Ishikawa (cell line): ENCODE results near the gene FAM186B.

Experiments used
- CEBPB ChIP-seq: IDR thresholded peaks from 2 replicates; pipeline ENCODE4 v1.6.1; 2012
- CREB1 ChIP-seq: IDR thresholded peaks from 2 replicates; pipeline ENCODE4 v1.6.1; 2012; ENCODE audit warnings: low read depth
- EGR1 ChIP-seq: IDR thresholded peaks from 2 replicates; pipeline ENCODE4 v1.6.1; 2012
- EP300 ChIP-seq: IDR thresholded peaks from 2 replicates; pipeline ENCODE4 v1.6.1; 2012; ENCODE audit warnings: borderline replicate concordance
- FOXM1 ChIP-seq: IDR thresholded peaks from 2 replicates; pipeline ENCODE4 v1.6.1; 2012; ENCODE audit warnings: low read depth, borderline replicate concordance
- NFIC ChIP-seq: IDR thresholded peaks from 2 replicates; pipeline ENCODE4 v1.6.1; 2012
- RAD21 ChIP-seq: IDR thresholded peaks from 2 replicates; pipeline ENCODE4 v1.6.1; 2012; ENCODE audit warnings: low read depth
- TAF1 ChIP-seq: IDR thresholded peaks from 2 replicates; pipeline ENCODE4 v1.6.1; 2012; ENCODE audit warnings: low read depth, mild to moderate bottlenecking
- TCF12 ChIP-seq: IDR thresholded peaks from 2 replicates; pipeline ENCODE4 v1.6.1; 2012; ENCODE audit warnings: low read depth
- TEAD4 ChIP-seq: IDR thresholded peaks from 2 replicates; pipeline ENCODE4 v1.6.1; 2012
- YY1 ChIP-seq: IDR thresholded peaks from 2 replicates; pipeline ENCODE4 v1.6.1; 2012; ENCODE audit warnings: low read depth
- ZBTB7A ChIP-seq: IDR thresholded peaks from 2 replicates; pipeline ENCODE4 v1.6.1; 2012; ENCODE audit warnings: low read depth
- TF ChIP-seq, protein P1 (sequence below): IDR thresholded peaks from 2 replicates; pipeline ENCODE4 v1.6.1; 2012; ENCODE audit warnings: low read depth, mild to moderate bottlenecking
- TF ChIP-seq, protein P2 (sequence below): IDR thresholded peaks from 2 replicates; pipeline ENCODE4 v1.6.1; 2012
- TF ChIP-seq, protein P3 (sequence below): IDR thresholded peaks from 2 replicates; pipeline ENCODE4 v1.6.1; 2012

The FAM186B gene

DNA sequence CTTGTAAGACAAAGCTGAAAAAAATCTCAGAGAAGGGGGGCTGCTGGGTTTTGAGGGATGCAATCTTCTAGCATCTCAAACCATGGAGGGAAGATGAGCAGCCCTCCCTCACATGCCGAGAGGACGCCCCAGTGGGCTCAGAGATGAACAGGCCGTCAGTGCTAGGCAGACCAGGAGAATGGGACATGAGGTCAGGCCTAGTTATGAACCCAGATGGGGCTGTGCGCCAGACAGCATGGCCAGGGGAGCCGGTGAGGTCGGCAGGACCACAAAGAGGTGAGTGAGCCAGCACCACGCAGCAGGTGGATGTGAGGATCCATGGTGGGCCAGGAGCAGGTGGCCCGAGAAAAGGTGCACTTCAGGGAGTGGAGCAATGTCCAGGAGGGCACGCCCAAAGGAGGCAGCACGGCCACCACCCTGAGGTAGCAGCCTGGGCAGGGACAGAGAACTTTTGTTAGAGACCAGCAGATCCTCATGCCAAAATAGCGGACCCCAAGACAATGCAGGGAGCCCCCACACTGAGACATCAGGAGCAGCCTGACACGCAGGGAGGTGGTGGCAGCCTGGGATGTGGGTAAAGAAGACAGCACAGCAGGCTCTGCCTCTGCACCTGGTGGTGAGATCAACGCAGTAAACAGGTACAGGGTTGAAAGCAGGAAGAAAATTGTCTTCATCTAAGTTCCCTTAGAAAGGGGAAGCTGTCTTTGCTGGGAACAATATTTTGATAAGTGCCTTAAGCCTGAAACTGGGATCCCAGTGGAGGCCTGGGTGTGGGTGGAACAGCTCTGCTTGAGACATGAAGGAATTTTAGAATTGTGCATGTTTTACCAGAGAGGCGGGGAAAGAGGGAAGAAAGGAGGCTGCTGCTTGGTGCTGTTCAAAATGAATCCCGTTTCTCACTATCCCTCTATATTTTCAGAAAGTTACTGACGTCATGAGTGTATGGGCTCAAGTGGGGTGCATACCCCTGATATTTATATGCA, 19.7 kb downstream of the FAM186B start:
- TF ChIP-seq EGR1 (no peak), ZBTB7A (no peak), TCF12 (no peak), YY1 (no peak), RAD21 (no peak), EP300 (no peak), FOXM1 (no peak), TEAD4 (no peak), NFIC (no peak), TAF1 (no peak), CEBPB (no peak), CREB1 (no peak)
- TF ChIP-seq, protein P1, sequence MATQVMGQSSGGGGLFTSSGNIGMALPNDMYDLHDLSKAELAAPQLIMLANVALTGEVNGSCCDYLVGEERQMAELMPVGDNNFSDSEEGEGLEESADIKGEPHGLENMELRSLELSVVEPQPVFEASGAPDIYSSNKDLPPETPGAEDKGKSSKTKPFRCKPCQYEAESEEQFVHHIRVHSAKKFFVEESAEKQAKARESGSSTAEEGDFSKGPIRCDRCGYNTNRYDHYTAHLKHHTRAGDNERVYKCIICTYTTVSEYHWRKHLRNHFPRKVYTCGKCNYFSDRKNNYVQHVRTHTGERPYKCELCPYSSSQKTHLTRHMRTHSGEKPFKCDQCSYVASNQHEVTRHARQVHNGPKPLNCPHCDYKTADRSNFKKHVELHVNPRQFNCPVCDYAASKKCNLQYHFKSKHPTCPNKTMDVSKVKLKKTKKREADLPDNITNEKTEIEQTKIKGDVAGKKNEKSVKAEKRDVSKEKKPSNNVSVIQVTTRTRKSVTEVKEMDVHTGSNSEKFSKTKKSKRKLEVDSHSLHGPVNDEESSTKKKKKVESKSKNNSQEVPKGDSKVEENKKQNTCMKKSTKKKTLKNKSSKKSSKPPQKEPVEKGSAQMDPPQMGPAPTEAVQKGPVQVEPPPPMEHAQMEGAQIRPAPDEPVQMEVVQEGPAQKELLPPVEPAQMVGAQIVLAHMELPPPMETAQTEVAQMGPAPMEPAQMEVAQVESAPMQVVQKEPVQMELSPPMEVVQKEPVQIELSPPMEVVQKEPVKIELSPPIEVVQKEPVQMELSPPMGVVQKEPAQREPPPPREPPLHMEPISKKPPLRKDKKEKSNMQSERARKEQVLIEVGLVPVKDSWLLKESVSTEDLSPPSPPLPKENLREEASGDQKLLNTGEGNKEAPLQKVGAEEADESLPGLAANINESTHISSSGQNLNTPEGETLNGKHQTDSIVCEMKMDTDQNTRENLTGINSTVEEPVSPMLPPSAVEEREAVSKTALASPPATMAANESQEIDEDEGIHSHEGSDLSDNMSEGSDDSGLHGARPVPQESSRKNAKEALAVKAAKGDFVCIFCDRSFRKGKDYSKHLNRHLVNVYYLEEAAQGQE = no peak
- TF ChIP-seq, protein P2, sequence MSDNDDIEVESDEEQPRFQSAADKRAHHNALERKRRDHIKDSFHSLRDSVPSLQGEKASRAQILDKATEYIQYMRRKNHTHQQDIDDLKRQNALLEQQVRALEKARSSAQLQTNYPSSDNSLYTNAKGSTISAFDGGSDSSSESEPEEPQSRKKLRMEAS = no peak
- TF ChIP-seq, protein P3, sequence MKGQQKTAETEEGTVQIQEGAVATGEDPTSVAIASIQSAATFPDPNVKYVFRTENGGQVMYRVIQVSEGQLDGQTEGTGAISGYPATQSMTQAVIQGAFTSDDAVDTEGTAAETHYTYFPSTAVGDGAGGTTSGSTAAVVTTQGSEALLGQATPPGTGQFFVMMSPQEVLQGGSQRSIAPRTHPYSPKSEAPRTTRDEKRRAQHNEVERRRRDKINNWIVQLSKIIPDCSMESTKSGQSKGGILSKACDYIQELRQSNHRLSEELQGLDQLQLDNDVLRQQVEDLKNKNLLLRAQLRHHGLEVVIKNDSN = no peak

DNA sequence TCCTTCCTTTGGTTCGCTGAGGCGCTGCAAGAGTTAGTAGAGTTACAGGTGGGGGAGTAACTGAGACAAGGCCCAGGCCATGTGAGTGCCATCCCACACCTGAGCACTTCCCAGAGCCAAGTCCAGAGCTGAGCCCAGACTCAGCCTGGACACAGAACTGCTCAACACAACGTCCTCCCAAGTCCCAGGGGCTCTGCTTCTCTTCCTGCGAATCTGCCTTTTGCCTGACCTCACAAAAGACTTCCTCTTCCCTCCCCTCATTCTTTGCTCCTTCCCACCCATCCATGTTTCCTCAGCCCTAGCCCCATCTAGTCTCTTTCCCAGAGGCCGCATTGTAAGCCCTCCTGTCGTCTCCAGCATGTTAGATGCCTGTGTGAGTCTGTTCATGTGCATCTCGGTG, 20.8 kb downstream of the FAM186B start:
- TF ChIP-seq, protein P2 = no peak
- TF ChIP-seq FOXM1 = no peak

DNA sequence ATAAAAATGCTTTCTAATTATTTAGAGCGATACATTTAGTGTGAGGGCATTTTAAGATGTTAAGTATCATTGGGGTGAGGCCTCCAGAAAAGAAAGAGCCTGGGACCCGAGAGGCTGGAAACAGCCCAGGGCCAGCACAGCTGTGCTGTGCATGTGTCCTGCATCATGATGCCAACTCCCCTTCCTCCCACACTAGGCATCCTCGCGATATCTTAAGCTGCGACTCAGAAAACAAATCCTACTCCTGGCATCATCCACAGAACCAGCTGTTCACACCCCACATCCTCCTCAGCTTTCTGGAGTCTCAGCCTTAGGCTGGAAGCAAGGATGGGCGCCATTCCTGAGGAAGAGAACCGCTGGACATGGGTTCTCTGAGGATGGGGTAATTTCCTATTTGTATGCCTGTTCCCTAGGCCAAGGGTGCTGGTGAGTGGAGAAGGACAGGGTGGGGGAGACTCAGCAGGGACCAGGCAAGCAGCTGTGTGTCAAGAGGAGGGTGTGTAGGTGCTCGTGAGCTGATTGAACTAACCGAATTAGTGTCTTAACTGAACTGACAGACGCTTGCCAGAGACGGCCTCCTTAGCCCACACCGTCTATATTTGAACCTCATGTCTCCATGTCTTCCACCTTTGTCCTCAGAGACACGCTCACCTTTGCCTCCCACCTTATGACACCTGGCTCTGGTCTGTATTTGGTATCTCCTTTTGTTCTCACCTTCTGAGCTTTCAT, 21.9 kb downstream of the FAM186B start:
- TF ChIP-seq, protein P1 = no peak
- TF ChIP-seq YY1 (no peak), CEBPB (no peak), NFIC (no peak), CREB1 (no peak), TCF12 (no peak), TEAD4 (no peak), FOXM1 (no peak), EP300 (no peak), ZBTB7A (no peak), TAF1 (no peak), EGR1 (no peak)
- TF ChIP-seq, protein P2 = no peak
- TF ChIP-seq, protein P3 = no peak

DNA sequence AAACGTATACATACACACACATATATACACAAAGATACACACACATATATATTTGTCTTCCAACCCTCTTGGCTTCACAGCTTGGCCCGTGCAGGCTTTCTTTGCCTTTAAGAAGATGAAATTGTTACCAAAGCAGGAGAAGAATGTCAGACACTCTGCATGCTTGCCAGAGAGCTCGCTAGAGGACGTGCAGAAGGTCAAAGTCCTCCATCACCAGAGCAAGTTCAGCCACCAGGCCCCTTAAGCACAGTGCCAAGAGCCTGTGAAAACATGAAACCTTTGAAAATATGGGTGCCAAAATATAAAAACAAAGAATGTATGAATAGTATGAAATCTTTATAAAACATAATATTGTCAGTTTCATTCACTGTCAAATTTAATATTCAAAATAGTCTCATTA, 22.6 kb downstream of the FAM186B start:
- TF ChIP-seq EP300 (no peak), RAD21 (no peak), ZBTB7A (no peak), CEBPB (no peak), YY1 (no peak)
- TF ChIP-seq, protein P3 = no peak
- TF ChIP-seq, protein P1 = no peak
